ENCODE data around the gene ACTL10.
"Not testable (repeated sequence)": the region's sequence is repeated elsewhere in the genome, so short reads cannot be mapped to it uniquely, and the experiment has no call there.

The ACTL10 gene

DNA sequence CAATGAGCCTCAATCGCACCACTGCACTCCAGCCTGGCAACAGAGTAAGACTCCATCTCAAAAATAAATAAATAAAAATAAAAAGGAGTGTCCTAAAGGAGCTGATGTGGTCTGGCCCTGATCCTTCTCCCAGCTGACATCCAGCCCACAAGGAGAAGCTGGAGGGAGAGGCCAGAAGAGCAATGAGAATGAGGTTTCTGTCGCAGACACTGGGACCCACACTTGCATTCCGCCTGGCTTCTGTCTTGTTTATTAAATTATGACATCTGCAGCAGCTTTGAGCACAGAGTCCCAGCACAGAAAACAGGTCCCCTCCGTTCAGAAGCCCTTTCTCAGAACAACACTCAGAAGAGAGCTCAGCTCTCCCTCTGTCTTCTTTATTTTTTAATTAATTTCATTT lies 29.7 kb downstream of the ACTL10 start:
- no peak overlapping the region for H2BK12ac ChIP-seq (ENCODE audit: low read length)
- WGBS (ENCODE audit: extremely low coverage, insufficient coverage, insufficient read length) = no CpG with 5 or more reads among the region's 4 CpGs
- no peak overlapping the region for H3K4me3 ChIP-seq (ENCODE audit: low read depth, low read length)

DNA sequence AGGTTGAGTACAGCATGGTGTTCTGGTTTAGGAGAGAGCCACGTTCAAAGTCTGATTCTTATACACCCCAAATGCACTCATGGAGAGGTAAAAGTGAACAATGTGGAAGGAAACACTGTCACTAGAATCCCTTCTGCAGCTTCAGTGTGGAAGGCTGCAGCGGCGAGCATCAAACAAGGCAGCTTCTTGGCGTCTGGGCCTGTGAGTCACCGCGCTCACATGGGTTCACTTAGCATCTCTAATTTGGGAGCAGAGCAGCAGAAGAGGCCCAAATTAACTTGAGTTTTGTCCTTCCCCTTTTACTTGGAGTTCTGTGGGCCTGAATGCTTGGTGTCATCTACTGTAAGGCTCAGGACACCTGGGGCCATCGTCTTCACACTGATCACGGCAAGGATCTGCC lies 30.4 kb downstream of the ACTL10 start:
- no CpG with 5 or more reads among the region's 8 CpGs for WGBS (ENCODE audit: extremely low coverage, insufficient coverage, insufficient read length)
- Histone ChIP-seq H3K4ac (ENCODE audit: low read depth, low read length) (no peak overlapping the region), H3K4me3 (ENCODE audit: low read depth, low read length) (no peak overlapping the region), H3K9me3 (ENCODE audit: insufficient read depth, low read depth, low read length) (peaks cover 11% of the 10 kb centered on the region), H4K91ac (ENCODE audit: low read depth, low read length) (no peak overlapping the region), H3K14ac (ENCODE audit: low read length) (no peak overlapping the region), H4K12ac (ENCODE audit: low read depth, low read length) (no peak overlapping the region), H3K4me2 (ENCODE audit: low read length) (no peak overlapping the region), H2BK5ac (ENCODE audit: low read depth, low read length, poor library complexity) (no peak overlapping the region), H4K8ac (ENCODE audit: low read depth, low read length) (no peak overlapping the region), H3K9ac (ENCODE audit: low read length) (no peak overlapping the region), H3K27ac (ENCODE audit: low read depth, low read length) (no peak overlapping the region), H2AK5ac (ENCODE audit: low read length) (no peak overlapping the region), H2BK120ac (ENCODE audit: insufficient read depth, low read length, poor library complexity) (no peak overlapping the region), H3K4me1 (ENCODE audit: control insufficient read depth in 1 of 2, insufficient read depth in 2 of 2, low read length in 2 of 2) (no peaks in the 10 kb centered on the region), H3K79me1 (ENCODE audit: low read length) (no peaks in the 10 kb centered on the region), H3K18ac (ENCODE audit: low read length) (no peak overlapping the region), H2AFZ (ENCODE audit: insufficient read depth, low read length, poor library complexity) (no peak overlapping the region), H2BK12ac (ENCODE audit: low read length) (no peak overlapping the region), H3K36me3 (ENCODE audit: control insufficient read depth in 1 of 2, insufficient read depth in 2 of 2, low read length in 2 of 2) (no peaks in the 10 kb centered on the region), H3K27me3 (ENCODE audit: insufficient read depth, low read length) (no peaks in the 10 kb centered on the region), H3K79me2 (ENCODE audit: control insufficient read depth, insufficient read depth, low read length, poor library complexity) (no peaks in the 10 kb centered on the region), H3K23ac (ENCODE audit: low read length) (no peak overlapping the region)
- no peak for DNase-seq

More for the DNA sequence above, 29.7 kb downstream of the ACTL10 start:
- Histone ChIP-seq H3K36me3 (ENCODE audit: control insufficient read depth in 1 of 2, insufficient read depth in 2 of 2, low read length in 2 of 2) (no peaks in the 10 kb centered on the region), H3K79me2 (ENCODE audit: control insufficient read depth, insufficient read depth, low read length, poor library complexity) (no peaks in the 10 kb centered on the region), H3K4me1 (ENCODE audit: control insufficient read depth in 1 of 2, insufficient read depth in 2 of 2, low read length in 2 of 2) (no peaks in the 10 kb centered on the region), H3K9ac (ENCODE audit: low read length) (no peak overlapping the region), H4K8ac (ENCODE audit: low read depth, low read length) (no peak overlapping the region), H3K14ac (ENCODE audit: low read length) (no peak overlapping the region), H4K12ac (ENCODE audit: low read depth, low read length) (no peak overlapping the region), H3K4me2 (ENCODE audit: low read length) (no peak overlapping the region), H3K4ac (ENCODE audit: low read depth, low read length) (no peak overlapping the region), H3K79me1 (ENCODE audit: low read length) (no peaks in the 10 kb centered on the region), H3K23ac (ENCODE audit: low read length) (no peak overlapping the region), H2BK120ac (ENCODE audit: insufficient read depth, low read length, poor library complexity) (no peak overlapping the region), H2AFZ (ENCODE audit: insufficient read depth, low read length, poor library complexity) (no peak overlapping the region), H3K9me3 (ENCODE audit: insufficient read depth, low read depth, low read length) (peaks cover 7% of the 10 kb centered on the region), H3K27me3 (ENCODE audit: insufficient read depth, low read length) (no peaks in the 10 kb centered on the region), H4K91ac (ENCODE audit: low read depth, low read length) (no peak overlapping the region), H3K18ac (ENCODE audit: low read length) (no peak overlapping the region), H2BK5ac (ENCODE audit: low read depth, low read length, poor library complexity) (no peak overlapping the region), H3K27ac (ENCODE audit: low read depth, low read length) (no peak overlapping the region), H2AK5ac (ENCODE audit: low read length) (no peak overlapping the region)
- DNase-seq = no peak

DNA sequence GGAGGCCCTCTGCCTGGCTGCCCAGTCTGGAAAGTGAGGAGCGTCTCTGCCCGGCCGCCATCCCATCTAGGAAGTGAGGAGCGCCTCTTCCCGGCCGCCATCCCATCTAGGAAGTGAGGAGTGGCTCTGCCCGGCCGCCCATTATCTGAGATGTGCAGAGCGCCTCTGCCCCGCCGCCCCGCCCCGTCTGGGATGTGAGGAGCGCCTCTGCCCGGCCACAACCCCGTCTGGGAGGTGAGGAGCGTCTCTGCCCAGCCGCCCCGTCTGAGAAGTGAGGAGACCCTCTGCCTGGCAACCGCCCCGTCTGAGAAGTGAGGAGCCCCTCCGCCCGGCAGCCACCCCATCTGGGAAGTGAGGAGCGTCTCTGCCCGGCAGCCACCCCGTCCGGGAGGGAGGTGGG lies 32.2 kb downstream of the ACTL10 start:
- H3K4me2 ChIP-seq (ENCODE audit: low read length); H3K14ac ChIP-seq (ENCODE audit: low read length); H2AFZ ChIP-seq (ENCODE audit: insufficient read depth, low read length, poor library complexity); H3K79me2 ChIP-seq (ENCODE audit: control insufficient read depth, insufficient read depth, low read length, poor library complexity); H4K91ac ChIP-seq (ENCODE audit: low read depth, low read length); H4K8ac ChIP-seq (ENCODE audit: low read depth, low read length); DNase-seq; H3K9ac ChIP-seq (ENCODE audit: low read length); H3K4me3 ChIP-seq (ENCODE audit: low read depth, low read length); H2BK120ac ChIP-seq (ENCODE audit: insufficient read depth, low read length, poor library complexity); H3K27ac ChIP-seq (ENCODE audit: low read depth, low read length); H3K36me3 ChIP-seq (ENCODE audit: control insufficient read depth in 1 of 2, insufficient read depth in 2 of 2, low read length in 2 of 2); H3K4me1 ChIP-seq (ENCODE audit: control insufficient read depth in 1 of 2, insufficient read depth in 2 of 2, low read length in 2 of 2); H2AK5ac ChIP-seq (ENCODE audit: low read length); H2BK12ac ChIP-seq (ENCODE audit: low read length); H3K23ac ChIP-seq (ENCODE audit: low read length); H3K4ac ChIP-seq (ENCODE audit: low read depth, low read length); H3K79me1 ChIP-seq (ENCODE audit: low read length); H3K18ac ChIP-seq (ENCODE audit: low read length); H2BK5ac ChIP-seq (ENCODE audit: low read depth, low read length, poor library complexity); H3K27me3 ChIP-seq (ENCODE audit: insufficient read depth, low read length); H4K12ac ChIP-seq (ENCODE audit: low read depth, low read length): not testable (repeated sequence)
- H3K9me3 ChIP-seq (ENCODE audit: insufficient read depth, low read depth, low read length) = peaks cover 12% of the 10 kb centered on the region
- WGBS (ENCODE audit: extremely low coverage, insufficient coverage, insufficient read length) = no CpG with 5 or more reads among the region's 27 CpGs

DNA sequence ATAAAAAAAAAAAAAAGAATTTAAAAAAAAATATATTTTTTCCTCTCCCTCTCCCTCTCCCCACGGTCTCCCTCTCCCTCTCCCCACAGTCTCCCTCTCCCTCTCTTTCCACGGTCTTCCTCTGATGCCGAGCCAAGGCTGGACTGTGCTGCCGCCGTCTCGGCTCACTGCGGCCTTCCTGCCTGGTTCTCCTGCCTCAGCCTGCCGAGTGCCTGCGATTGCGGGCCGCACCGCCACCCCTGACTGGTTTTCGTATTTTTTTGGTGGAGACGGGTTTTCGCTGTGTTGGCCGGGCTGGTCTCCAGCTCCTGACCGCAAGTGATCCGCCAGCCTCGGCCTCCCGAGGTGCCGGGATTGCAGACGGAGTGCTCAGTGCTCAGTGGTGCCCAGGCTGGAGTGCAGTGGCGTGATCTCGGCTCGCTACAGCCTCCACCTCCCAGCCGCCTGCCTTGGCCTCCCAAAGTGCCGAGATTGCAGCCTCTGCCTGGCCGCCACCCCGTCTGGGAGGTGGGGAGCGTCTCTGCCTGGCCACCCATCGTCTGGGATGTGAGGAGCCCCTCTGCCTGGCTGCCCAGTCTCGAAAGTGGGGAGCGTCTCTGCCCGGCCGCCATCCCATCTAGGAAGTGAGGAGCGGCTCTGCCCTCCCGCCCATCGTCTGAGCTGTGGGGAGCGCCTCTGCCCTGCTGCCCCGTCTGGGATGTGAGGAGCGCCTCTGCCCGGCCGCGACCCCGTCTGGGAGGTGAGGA lies 34.1 kb downstream of the ACTL10 start:
- not testable (repeated sequence) for H3K4me1 ChIP-seq (ENCODE audit: control insufficient read depth in 1 of 2, insufficient read depth in 2 of 2, low read length in 2 of 2); H3K4me2 ChIP-seq (ENCODE audit: low read length); H3K9ac ChIP-seq (ENCODE audit: low read length); H2AFZ ChIP-seq (ENCODE audit: insufficient read depth, low read length, poor library complexity); H3K4me3 ChIP-seq (ENCODE audit: low read depth, low read length); H3K23ac ChIP-seq (ENCODE audit: low read length); H4K91ac ChIP-seq (ENCODE audit: low read depth, low read length); DNase-seq; H3K27me3 ChIP-seq (ENCODE audit: insufficient read depth, low read length); H2BK120ac ChIP-seq (ENCODE audit: insufficient read depth, low read length, poor library complexity); H3K18ac ChIP-seq (ENCODE audit: low read length); H2BK5ac ChIP-seq (ENCODE audit: low read depth, low read length, poor library complexity); H3K14ac ChIP-seq (ENCODE audit: low read length); H3K79me1 ChIP-seq (ENCODE audit: low read length); H3K4ac ChIP-seq (ENCODE audit: low read depth, low read length); H3K27ac ChIP-seq (ENCODE audit: low read depth, low read length); H4K12ac ChIP-seq (ENCODE audit: low read depth, low read length); H2BK12ac ChIP-seq (ENCODE audit: low read length); H2AK5ac ChIP-seq (ENCODE audit: low read length); H3K79me2 ChIP-seq (ENCODE audit: control insufficient read depth, insufficient read depth, low read length, poor library complexity); H3K36me3 ChIP-seq (ENCODE audit: control insufficient read depth in 1 of 2, insufficient read depth in 2 of 2, low read length in 2 of 2); H4K8ac ChIP-seq (ENCODE audit: low read depth, low read length)
- peaks cover 12% of the 10 kb centered on the region for H3K9me3 ChIP-seq (ENCODE audit: insufficient read depth, low read depth, low read length)
- 100% methylated on average over 1 of the region's 45 CpGs for WGBS (ENCODE audit: extremely low coverage, insufficient coverage, insufficient read length)
